B cell (primary cell): ENCODE data around the gene ZC3H7B. TPM values are rescaled to one million over a fixed set of nuclear protein-coding genes. Genes with fewer than 3 reads are reported as not detected.

ENCODE experiments used
- ATAC-seq: fragments of 200-7000 bp; cut with Tn5 transposase; one replicate; pipeline ENCODE4 v1.10.0; 2021; ENCODE audit warnings: low read depth, mild to moderate bottlenecking, moderate number of reproducible peaks, moderate library complexity
- CTCF ChIA-PET: fragments of 350-600 bp; sonication (Branson Sonifier 250); formaldehyde crosslinking; loops from one replicate; lab custom pipeline; 2021; ENCODE audit warnings: antibody characterized with exemption, inconsistent platforms; lab: Charles Lee
- POLR2A ChIA-PET: fragments of 350-600 bp; sonication (Branson Sonifier 250); formaldehyde crosslinking; loops from one replicate; lab custom pipeline; 2021; ENCODE audit warnings: antibody characterized with exemption; lab: Charles Lee
- DNase-seq: peaks from one replicate; pipeline ENCODE4 v3.0.0; 2013
- H2AFZ ChIP-seq: 2 replicates; pipeline ENCODE4 v1.6.1; 2012; ENCODE audit warnings: mild to moderate bottlenecking, low read depth, low read length; ENCODE audit not compliant: insufficient read depth, poor library complexity, severe bottlenecking
- H3K27ac ChIP-seq, 2 donors: 1 replicate in 1 of 2; 2 replicates in 1 of 2; pipeline ENCODE4 v1.5.1; 2012 to 2013; ENCODE audit warnings: low read length in 2 of 2, mild to moderate bottlenecking in 2 of 2, moderate library complexity in 1 of 2
- H3K27me3 ChIP-seq, 4 experiments: fragments of 200-600 bp in 1 of 4; sonication (generic) in 1 of 4; replicated peaks in 1 of 4; 1 replicate in 2 of 4; 2 replicates in 2 of 4; pipeline versions ENCODE4 v1.6.1 to v1.7.0; 2013 to 2016; ENCODE audit warnings: low read length in 3 of 4, mild to moderate bottlenecking in 2 of 4, mixed read lengths in 1 of 4, moderate library complexity in 1 of 4; ENCODE audit not compliant: insufficient read depth in 4 of 4, control insufficient read depth in 3 of 4; ENCODE audit errors: control extremely low read depth in 1 of 4
- H3K36me3 ChIP-seq, 2 experiments: replicated peaks in 1 of 2; 1 replicate in 1 of 2; 2 replicates in 1 of 2; pipeline versions ENCODE4 v1.6.1 to v1.7.1; 2013; ENCODE audit warnings: low read length in 1 of 2; ENCODE audit not compliant: insufficient read depth in 2 of 2, control insufficient read depth in 1 of 2; ENCODE audit errors: control extremely low read depth in 1 of 2, extremely low read depth in 1 of 2
- H3K4me1 ChIP-seq, 2 donors: fragments of 200-600 bp in 1 of 2; sonication (generic) in 1 of 2; 1 replicate in 1 of 2; 2 replicates in 1 of 2; pipeline versions ENCODE4 v1.5.1 to v1.6.1; 2013 to 2017; ENCODE audit warnings: low read length in 2 of 2; ENCODE audit not compliant: control insufficient read depth in 2 of 2, insufficient read depth in 2 of 2
- H3K4me2 ChIP-seq: replicated peaks from 2 replicates; pipeline ENCODE3; 2012; ENCODE audit warnings: mild to moderate bottlenecking, low read depth, low read length; ENCODE audit not compliant: poor library complexity, severe bottlenecking
- H3K4me3 ChIP-seq, 5 experiments: fragments of 200-600 bp in 1 of 5; sonication (generic) in 1 of 5; 1 replicate in 3 of 5; 2 replicates in 2 of 5; pipeline versions ENCODE4 v1.5.1 to v1.7.0; 2011 to 2016; ENCODE audit warnings: low read length in 4 of 5, mild to moderate bottlenecking in 4 of 5, low read depth in 2 of 5, control low read depth in 1 of 5, moderate library complexity in 1 of 5; ENCODE audit not compliant: insufficient read depth in 1 of 5; ENCODE audit errors: control extremely low read depth in 1 of 5, extremely low read depth in 1 of 5
- H3K79me2 ChIP-seq: fragments of 200-600 bp; sonication (generic); one replicate; pipeline ENCODE4 v1.6.0; 2016; ENCODE audit warnings: low read length; ENCODE audit not compliant: control insufficient read depth, insufficient read depth
- H3K9ac ChIP-seq: fragments of 200-600 bp; sonication (generic); 2 replicates; pipeline ENCODE4 v1.6.1; 2017; ENCODE audit warnings: mild to moderate bottlenecking, low read length, moderate library complexity
- H3K9me3 ChIP-seq, 3 donors: one replicate each; pipeline versions ENCODE4 v1.6.1 to v1.7.1; 2013; ENCODE audit warnings: low read length in 2 of 3; ENCODE audit not compliant: control insufficient read depth in 2 of 3, insufficient read depth in 1 of 3; ENCODE audit errors: control extremely low read depth in 1 of 3
- H4K20me1 ChIP-seq: 2 replicates; pipeline ENCODE4 v1.6.0; 2012; ENCODE audit warnings: mild to moderate bottlenecking, low read length; ENCODE audit not compliant: insufficient read depth, control insufficient read depth, poor library complexity, severe bottlenecking
- H3K27ac Mint-ChIP-seq: one replicate; pipeline ENCODE4 v1.8.0; 2021; ENCODE audit warnings: mixed read lengths
- H3K27me3 Mint-ChIP-seq: one replicate; pipeline ENCODE4 v1.8.0; 2021; ENCODE audit warnings: mixed read lengths
- H3K4me1 Mint-ChIP-seq: one replicate; pipeline ENCODE4 v1.8.0; 2021; ENCODE audit warnings: mixed read lengths
- H3K4me3 Mint-ChIP-seq: one replicate; pipeline ENCODE4 v1.8.0; 2021; ENCODE audit warnings: mixed read lengths
- H3K9me3 Mint-ChIP-seq: one replicate; pipeline ENCODE4 v1.8.0; 2022; ENCODE audit warnings: mixed read lengths; ENCODE audit not compliant: insufficient read depth
- EZH2 ChIP-seq: IDR thresholded peaks from 2 replicates; pipeline ENCODE4 v1.6.1; 2012; ENCODE audit warnings: borderline replicate concordance, low read depth, mild to moderate bottlenecking, moderate library complexity, low read length; ENCODE audit not compliant: insufficient read depth, poor library complexity, severe bottlenecking
- WGBS: methylation state at CpG from one replicate; pipeline ENCODE4 v1.1.5; 2013; ENCODE audit warnings: missing lambda C conversion rate; ENCODE audit not compliant: insufficient coverage; 5-methylcytosine and 5-hydroxymethylcytosine counted together
- intact Hi-C: fragments of 100-400 bp; cut with micrococcal nuclease; formaldehyde crosslinking; loops from one replicate; pipeline ENCODE4 v1.10.0; 2022
- polyA plus RNA-seq: library from polyadenylated mRNA; depleted of rRNA; stranded (reverse); fragments of >200 nt; gene quantifications from 2 replicates; pipeline ENCODE4 v1.2.3, GENCODE V29; 2012
- total RNA-seq, 2 donors: library from RNA; stranded (reverse); fragments of 120-200 nt in 1 of 2; gene quantifications; 1 replicate in 1 of 2; 2 replicates in 1 of 2; pipeline versions ENCODE4 v1.2.3 to v1.2.4, GENCODE V29; 2013 to 2022
- TF ChIP-seq, protein P1 (sequence below): fragments of 200-600 bp; IDR thresholded peaks from one replicate; pipeline ENCODE4 v1.8.0; 2022; ENCODE audit warnings: antibody characterized with exemption, mild to moderate bottlenecking

ZC3H7B gene
- total and polyA plus RNA-seq, 2 donors (not counting 1 experiment from before 2014, with no cell fraction given) = 29.8 to 41.9 TPM

DNA sequence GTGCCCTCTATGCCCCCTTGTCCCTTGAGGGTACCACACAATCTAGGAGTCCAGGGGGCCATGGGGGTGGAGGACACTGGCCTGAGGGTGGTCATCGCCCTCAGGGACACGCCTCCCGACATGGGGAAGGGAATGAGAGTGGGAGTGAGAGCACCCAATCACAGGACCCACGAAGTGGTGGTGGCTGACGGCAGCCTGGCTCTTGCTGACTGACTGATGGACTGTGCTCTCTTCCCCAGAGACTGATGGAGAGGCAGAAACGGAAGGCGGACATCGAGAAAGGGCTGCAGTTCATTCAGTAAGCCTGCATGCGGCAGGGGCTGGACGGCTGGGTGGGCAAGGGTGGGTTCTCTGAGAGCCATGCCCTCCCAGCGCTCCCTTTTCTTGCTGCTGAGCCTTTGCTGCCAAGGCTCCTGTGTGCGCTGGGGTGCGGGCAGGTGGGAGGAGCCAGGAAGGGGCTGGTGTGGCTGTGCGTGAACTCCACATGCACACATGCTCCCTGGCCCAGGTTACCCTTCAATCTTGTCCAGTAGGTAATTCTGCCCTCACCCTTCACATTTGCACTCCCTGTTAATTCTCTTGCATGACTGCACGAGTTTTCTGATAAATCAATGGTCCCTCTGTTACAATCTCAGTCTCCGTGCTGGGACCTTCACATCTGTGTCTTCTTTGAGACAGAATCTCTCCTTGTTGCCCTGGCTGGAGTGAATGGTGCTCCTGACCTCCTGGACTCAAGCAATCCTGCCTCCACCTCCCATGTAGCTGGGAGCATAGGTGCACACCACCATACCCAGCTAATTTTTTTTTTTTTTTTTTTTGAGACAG lies 19.3 kb downstream of the ZC3H7B start:
- ChIA-PET POLR2A (no interaction called here), CTCF (no interaction called here)
- H3K36me3 ChIP-seq = peaks cover 7 to 37% of the 10 kb centered on the region in 2 experiments
- TF ChIP-seq, protein P1, sequence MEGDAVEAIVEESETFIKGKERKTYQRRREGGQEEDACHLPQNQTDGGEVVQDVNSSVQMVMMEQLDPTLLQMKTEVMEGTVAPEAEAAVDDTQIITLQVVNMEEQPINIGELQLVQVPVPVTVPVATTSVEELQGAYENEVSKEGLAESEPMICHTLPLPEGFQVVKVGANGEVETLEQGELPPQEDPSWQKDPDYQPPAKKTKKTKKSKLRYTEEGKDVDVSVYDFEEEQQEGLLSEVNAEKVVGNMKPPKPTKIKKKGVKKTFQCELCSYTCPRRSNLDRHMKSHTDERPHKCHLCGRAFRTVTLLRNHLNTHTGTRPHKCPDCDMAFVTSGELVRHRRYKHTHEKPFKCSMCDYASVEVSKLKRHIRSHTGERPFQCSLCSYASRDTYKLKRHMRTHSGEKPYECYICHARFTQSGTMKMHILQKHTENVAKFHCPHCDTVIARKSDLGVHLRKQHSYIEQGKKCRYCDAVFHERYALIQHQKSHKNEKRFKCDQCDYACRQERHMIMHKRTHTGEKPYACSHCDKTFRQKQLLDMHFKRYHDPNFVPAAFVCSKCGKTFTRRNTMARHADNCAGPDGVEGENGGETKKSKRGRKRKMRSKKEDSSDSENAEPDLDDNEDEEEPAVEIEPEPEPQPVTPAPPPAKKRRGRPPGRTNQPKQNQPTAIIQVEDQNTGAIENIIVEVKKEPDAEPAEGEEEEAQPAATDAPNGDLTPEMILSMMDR = no peak
- no peak for TF ChIP-seq EZH2
- H3K4me3 ChIP-seq = no peak overlapping the region
- DNase-seq (no peak), ATAC-seq (no peak)
- H3K4me1 ChIP-seq = no peaks in the 10 kb centered on the region
- H3K9ac ChIP-seq = no peak overlapping the region
- no peak overlapping the region for H3K4me3 Mint-ChIP-seq
- H2AFZ ChIP-seq = no peak overlapping the region
- peak overlapping the region; percentile 41 for H3K27ac Mint-ChIP-seq
- no peaks in the 10 kb centered on the region for H3K9me3 ChIP-seq
- no peak overlapping the region for H3K4me2 ChIP-seq
- no peaks in the 10 kb centered on the region for H3K27me3 ChIP-seq
- over 99% methylated on average over 15 of the region's 16 CpGs for WGBS
- intact Hi-C loops = no loop called here
- H3K27ac ChIP-seq = no peak overlapping the region
- H3K9me3 Mint-ChIP-seq = no peaks in the 10 kb centered on the region
- no peaks in the 10 kb centered on the region for H3K27me3 Mint-ChIP-seq
- peaks cover 40% of the 10 kb centered on the region for H3K79me2 ChIP-seq
- peaks cover 3% of the 10 kb centered on the region for H3K4me1 Mint-ChIP-seq
- peaks cover 41% of the 10 kb centered on the region for H4K20me1 ChIP-seq

DNA sequence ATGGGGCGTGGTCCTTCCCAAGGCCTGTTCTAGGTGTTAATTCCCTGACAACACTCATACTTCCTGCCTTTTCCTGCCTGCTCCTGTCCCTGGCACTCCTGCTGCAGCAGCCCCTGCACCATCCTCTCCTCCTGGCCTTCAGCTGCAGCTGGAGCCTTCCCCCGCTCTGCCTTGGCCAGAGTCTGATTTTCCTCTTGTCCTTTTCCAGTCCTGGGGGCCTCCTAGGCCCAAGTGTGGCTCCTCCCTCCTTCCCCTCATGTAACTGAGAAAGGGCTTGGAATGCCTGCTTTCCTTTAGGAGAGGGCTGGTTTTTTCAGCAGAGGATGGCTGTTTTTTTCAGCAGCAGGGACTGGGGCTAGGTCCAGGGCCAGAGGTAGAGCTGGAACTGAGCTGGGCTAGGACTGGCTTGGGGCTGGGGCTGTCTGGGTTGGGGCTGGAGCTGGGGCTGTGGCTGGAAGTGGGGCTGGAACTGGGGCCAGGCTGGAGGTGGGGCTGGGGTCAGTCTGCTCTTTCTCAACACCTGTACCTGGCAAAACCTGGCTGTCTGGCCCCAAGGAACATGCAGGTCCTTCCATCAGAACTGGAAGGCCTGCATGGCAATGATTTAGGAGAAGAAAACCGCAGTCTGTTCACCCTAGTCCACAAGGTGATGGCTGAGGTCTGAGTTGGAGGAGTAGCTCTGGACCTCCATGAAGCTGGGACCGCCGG lies 23.6 kb downstream of the ZC3H7B start:
- Histone ChIP-seq H3K9ac (no peak overlapping the region), H3K9me3 (no peaks in the 10 kb centered on the region), H3K79me2 (peaks cover 12% of the 10 kb centered on the region), H3K4me3 (no peak overlapping the region), H4K20me1 (peaks cover 21% of the 10 kb centered on the region), H3K27ac (no peak overlapping the region), H3K36me3 (peaks cover 12 to 66% of the 10 kb centered on the region in 2 experiments), H3K4me1 (no peaks in the 10 kb centered on the region), H3K27me3 (no peaks in the 10 kb centered on the region), H3K4me2 (no peak overlapping the region), H2AFZ (no peak overlapping the region)
- ChIA-PET POLR2A (interaction anchor here (0.6 kb wide), 1 partner anchor 19 kb away, joined by 3 read pairs; no protein-coding TSS in a partner anchor), CTCF (no interaction called here)
- H3K4me1 Mint-ChIP-seq = no peaks in the 10 kb centered on the region
- no peak overlapping the region for H3K27ac Mint-ChIP-seq
- intact Hi-C loops = no loop called here
- H3K9me3 Mint-ChIP-seq = no peaks in the 10 kb centered on the region
- TF ChIP-seq, protein P1 = no peak
- DNase-seq (no peak), ATAC-seq (no peak)
- H3K4me3 Mint-ChIP-seq = no peak overlapping the region
- H3K27me3 Mint-ChIP-seq = no peaks in the 10 kb centered on the region
- WGBS = 100% methylated on average over 4 of the region's 5 CpGs
